ENCODE measurements around the gene CTF1.
A peak's percentile ranks its signal among the peaks of the same experiment; 100 is the strongest.

DNA sequence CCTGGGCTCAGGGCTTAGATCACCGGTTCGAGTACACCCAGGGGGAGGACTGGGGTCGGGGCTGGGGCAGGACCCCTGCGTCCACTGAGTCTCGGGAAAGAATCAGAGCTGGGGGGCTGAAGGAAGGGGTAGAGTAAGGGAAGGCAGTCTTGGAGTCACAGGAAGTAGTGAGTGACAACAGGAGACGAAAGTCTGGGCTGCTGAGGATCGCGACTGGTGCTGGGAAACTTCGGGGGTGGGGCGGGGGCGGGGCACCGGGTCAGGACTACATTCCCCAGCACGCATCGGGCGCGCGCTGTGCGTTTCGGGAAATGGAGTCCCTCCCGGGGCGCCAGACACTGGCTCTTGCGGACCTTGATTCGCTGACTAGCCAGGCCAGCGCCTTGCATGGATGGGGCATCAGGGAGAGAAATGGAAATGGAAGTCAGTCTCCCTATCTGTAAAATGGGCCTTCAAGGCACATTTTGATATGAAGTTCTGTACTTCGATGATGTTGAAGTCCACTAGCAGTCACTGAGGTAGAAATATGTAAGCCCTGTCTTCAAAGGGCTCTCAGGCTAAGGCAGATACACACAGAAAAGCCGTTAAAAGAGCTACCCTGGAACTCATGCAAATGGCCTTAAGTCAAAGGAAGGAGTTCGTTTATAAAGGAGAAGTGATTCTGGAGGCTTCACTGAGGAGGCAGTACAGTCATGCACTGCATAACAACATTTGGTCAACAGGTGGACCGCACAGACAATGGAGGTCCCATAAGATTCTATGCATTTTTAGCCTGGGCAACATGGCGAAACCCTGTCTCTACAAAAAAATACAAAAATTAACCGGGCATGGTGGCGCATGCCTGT is 697 bp downstream of the CTF1 start:
- TF ChIP-seq, protein P1, sequence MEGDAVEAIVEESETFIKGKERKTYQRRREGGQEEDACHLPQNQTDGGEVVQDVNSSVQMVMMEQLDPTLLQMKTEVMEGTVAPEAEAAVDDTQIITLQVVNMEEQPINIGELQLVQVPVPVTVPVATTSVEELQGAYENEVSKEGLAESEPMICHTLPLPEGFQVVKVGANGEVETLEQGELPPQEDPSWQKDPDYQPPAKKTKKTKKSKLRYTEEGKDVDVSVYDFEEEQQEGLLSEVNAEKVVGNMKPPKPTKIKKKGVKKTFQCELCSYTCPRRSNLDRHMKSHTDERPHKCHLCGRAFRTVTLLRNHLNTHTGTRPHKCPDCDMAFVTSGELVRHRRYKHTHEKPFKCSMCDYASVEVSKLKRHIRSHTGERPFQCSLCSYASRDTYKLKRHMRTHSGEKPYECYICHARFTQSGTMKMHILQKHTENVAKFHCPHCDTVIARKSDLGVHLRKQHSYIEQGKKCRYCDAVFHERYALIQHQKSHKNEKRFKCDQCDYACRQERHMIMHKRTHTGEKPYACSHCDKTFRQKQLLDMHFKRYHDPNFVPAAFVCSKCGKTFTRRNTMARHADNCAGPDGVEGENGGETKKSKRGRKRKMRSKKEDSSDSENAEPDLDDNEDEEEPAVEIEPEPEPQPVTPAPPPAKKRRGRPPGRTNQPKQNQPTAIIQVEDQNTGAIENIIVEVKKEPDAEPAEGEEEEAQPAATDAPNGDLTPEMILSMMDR (IDR thresholded peaks at IDR 0.05) = no peak
- TF ChIP-seq POLR2A (IDR thresholded peaks at IDR 0.05) (peak in 2 of 4 donors; percentile 23 to 33), POLR2AphosphoS5 (IDR thresholded peaks at IDR 0.05) (peak; percentile 36 to 64)
